ENCODE data around the gene PPFIA3. TPM values are rescaled to one million over a fixed set of nuclear protein-coding genes. Genes with fewer than 3 reads are reported as not detected.
"Not testable (repeated sequence)": the region's sequence is repeated elsewhere in the genome, so short reads cannot be mapped to it uniquely, and the experiment has no call there.

Gene PPFIA3
- total and polyA plus RNA-seq, 2 donors: 5.2 to 12.2 TPM

GRCh38 chr19:49123285-49123684 lies 3.9 kb downstream of the PPFIA3 start:
- H3K4me1 ChIP-seq (ENCODE audit: insufficient read depth); H3K27ac ChIP-seq (ENCODE audit: low read depth); H3K4me3 ChIP-seq (ENCODE audit: low read depth, low read length); DNase-seq (ENCODE audit: extremely low spot score); H3K36me3 ChIP-seq (ENCODE audit: insufficient read depth): not testable (repeated sequence)
- WGBS: 89% methylated on average over 11 of the region's 11 CpGs

GRCh38 chr19:49125025-49125731 lies 5.8 kb downstream of the PPFIA3 start:
- H3K4me1 ChIP-seq (ENCODE audit: insufficient read depth): no peaks in the 10 kb centered on the region
- H3K4me3 ChIP-seq (ENCODE audit: low read depth, low read length): no peak overlapping the region
- WGBS: 29% methylated on average over 23 of the region's 23 CpGs
- no peak for DNase-seq (ENCODE audit: extremely low spot score)
- H3K36me3 ChIP-seq (ENCODE audit: insufficient read depth): no peaks in the 10 kb centered on the region
- H3K27ac ChIP-seq (ENCODE audit: low read depth): no peak overlapping the region

GRCh38 chr19:49126575-49126974 lies 7.2 kb downstream of the PPFIA3 start:
- H3K27ac ChIP-seq (ENCODE audit: low read depth): no peak overlapping the region
- no peaks in the 10 kb centered on the region for H3K4me1 ChIP-seq (ENCODE audit: insufficient read depth)
- no peak for DNase-seq (ENCODE audit: extremely low spot score)
- no peaks in the 10 kb centered on the region for H3K36me3 ChIP-seq (ENCODE audit: insufficient read depth)
- 79% methylated on average over 4 of the region's 4 CpGs for WGBS
- no peak overlapping the region for H3K4me3 ChIP-seq (ENCODE audit: low read depth, low read length)

GRCh38 chr19:49127225-49127624 lies 7.9 kb downstream of the PPFIA3 start:
- not testable (repeated sequence) for H3K4me1 ChIP-seq (ENCODE audit: insufficient read depth); H3K4me3 ChIP-seq (ENCODE audit: low read depth, low read length); DNase-seq (ENCODE audit: extremely low spot score)

GRCh38 chr19:49127674-49128544 lies 8.6 kb downstream of the PPFIA3 start:
- no peaks in the 10 kb centered on the region for H3K4me1 ChIP-seq (ENCODE audit: insufficient read depth)
- 3% methylated on average over 63 of the region's 63 CpGs for WGBS
- H3K36me3 ChIP-seq (ENCODE audit: insufficient read depth): no peaks in the 10 kb centered on the region
- peak; percentile 93 for DNase-seq (ENCODE audit: extremely low spot score)
- H3K4me3 ChIP-seq (ENCODE audit: low read depth, low read length): peak overlapping the region; percentile 14
- peak overlapping the region; percentile 44 for H3K27ac ChIP-seq (ENCODE audit: low read depth)

More at GRCh38 chr19:49127225-49127624, 7.9 kb downstream of the PPFIA3 start:
- H3K36me3 ChIP-seq (ENCODE audit: insufficient read depth); H3K27ac ChIP-seq (ENCODE audit: low read depth): not testable (repeated sequence)
- 96% methylated on average over 12 of the region's 12 CpGs for WGBS

GRCh38 chr19:49128545-49129237 lies 9.3 kb downstream of the PPFIA3 start:
- 67% methylated on average over 15 of the region's 15 CpGs for WGBS
- H3K4me1 ChIP-seq (ENCODE audit: insufficient read depth): no peaks in the 10 kb centered on the region
- no peak overlapping the region for H3K4me3 ChIP-seq (ENCODE audit: low read depth, low read length)
- DNase-seq (ENCODE audit: extremely low spot score): no peak
- no peaks in the 10 kb centered on the region for H3K36me3 ChIP-seq (ENCODE audit: insufficient read depth)
- no peak overlapping the region for H3K27ac ChIP-seq (ENCODE audit: low read depth)

GRCh38 chr19:49129238-49129583 lies 9.9 kb downstream of the PPFIA3 start:
- Histone ChIP-seq H3K36me3 (ENCODE audit: insufficient read depth) (no peaks in the 10 kb centered on the region), H3K27ac (ENCODE audit: low read depth) (no peak overlapping the region), H3K4me1 (ENCODE audit: insufficient read depth) (no peaks in the 10 kb centered on the region), H3K4me3 (ENCODE audit: low read depth, low read length) (no peak overlapping the region)
- WGBS: 66% methylated on average over 16 of the region's 16 CpGs
- no peak for DNase-seq (ENCODE audit: extremely low spot score)

- DNase-seq (ENCODE audit: extremely low spot score): no peak
- Histone ChIP-seq H3K27ac (ENCODE audit: low read depth) (no peak overlapping the region), H3K36me3 (ENCODE audit: insufficient read depth) (no peaks in the 10 kb centered on the region), H3K4me1 (ENCODE audit: insufficient read depth) (no peaks in the 10 kb centered on the region), H3K4me3 (ENCODE audit: low read depth, low read length) (no peak overlapping the region)
- 95% methylated on average over 24 of the region's 24 CpGs for WGBS
These were observed 11.0 kb downstream of the PPFIA3 start for GRCh38 chr19:49130325-49130724.

GRCh38 chr19:49132974-49133609 lies 13.7 kb downstream of the PPFIA3 start:
- DNase-seq (ENCODE audit: extremely low spot score): no peak
- no peaks in the 10 kb centered on the region for H3K4me1 ChIP-seq (ENCODE audit: insufficient read depth)
- H3K27ac ChIP-seq (ENCODE audit: low read depth): no peak overlapping the region
- no peak overlapping the region for H3K4me3 ChIP-seq (ENCODE audit: low read depth, low read length)
- 14% methylated on average over 49 of the region's 49 CpGs for WGBS
- H3K36me3 ChIP-seq (ENCODE audit: insufficient read depth): no peaks in the 10 kb centered on the region

GRCh38 chr19:49133621-49134454 lies 14.5 kb downstream of the PPFIA3 start:
- DNase-seq (ENCODE audit: extremely low spot score): no peak
- no peak overlapping the region for H3K27ac ChIP-seq (ENCODE audit: low read depth)
- H3K4me3 ChIP-seq (ENCODE audit: low read depth, low read length): no peak overlapping the region
- no peaks in the 10 kb centered on the region for H3K4me1 ChIP-seq (ENCODE audit: insufficient read depth)
- 19% methylated on average over 42 of the region's 42 CpGs for WGBS
- no peaks in the 10 kb centered on the region for H3K36me3 ChIP-seq (ENCODE audit: insufficient read depth)

GRCh38 chr19:49135686-49136085 lies 16.3 kb downstream of the PPFIA3 start:
- no peaks in the 10 kb centered on the region for H3K36me3 ChIP-seq (ENCODE audit: insufficient read depth)
- no peaks in the 10 kb centered on the region for H3K4me1 ChIP-seq (ENCODE audit: insufficient read depth)
- H3K27ac ChIP-seq (ENCODE audit: low read depth): peak overlapping the region; percentile 25
- DNase-seq (ENCODE audit: extremely low spot score): no peak
- no peak overlapping the region for H3K4me3 ChIP-seq (ENCODE audit: low read depth, low read length)
- WGBS: 92% methylated on average over 5 of the region's 5 CpGs

- WGBS: 59% methylated on average over 10 of the region's 10 CpGs
- DNase-seq (ENCODE audit: extremely low spot score): no peak
- Histone ChIP-seq H3K4me3 (ENCODE audit: low read depth, low read length) (no peak overlapping the region), H3K36me3 (ENCODE audit: insufficient read depth) (no peaks in the 10 kb centered on the region), H3K4me1 (ENCODE audit: insufficient read depth) (no peaks in the 10 kb centered on the region), H3K27ac (ENCODE audit: low read depth) (no peak overlapping the region)
These were observed 17.4 kb downstream of the PPFIA3 start for GRCh38 chr19:49136771-49137171.

GRCh38 chr19:49140951-49141350 lies 21.6 kb downstream of the PPFIA3 start:
- 86% methylated on average over 7 of the region's 7 CpGs for WGBS
- Histone ChIP-seq H3K36me3 (ENCODE audit: insufficient read depth) (no peaks in the 10 kb centered on the region), H3K4me1 (ENCODE audit: insufficient read depth) (no peaks in the 10 kb centered on the region), H3K27ac (ENCODE audit: low read depth) (no peak overlapping the region), H3K4me3 (ENCODE audit: low read depth, low read length) (no peak overlapping the region)
- DNase-seq (ENCODE audit: extremely low spot score): no peak
